DOHH2 (cell line): Measurements from ENCODE around the gene MALRD1.
"Not testable (repeated sequence)": the region's sequence is repeated elsewhere in the genome, so short reads cannot be mapped to it uniquely, and the experiment has no call there.

ENCODE experiments used
- H3F3A ChIP-seq: fragments of 200-600 bp; sonication (generic), shearing (Covaris generic); 2 replicates; pipeline ENCODE4 v1.6.0; 2016; ENCODE audit warnings: antibody characterized with exemption, mild to moderate bottlenecking; ENCODE audit not compliant: control insufficient read depth, insufficient read depth
- H3K27ac ChIP-seq: fragments of 200-600 bp; sonication (generic); 2 replicates; pipeline ENCODE4 v1.5.1; 2014; ENCODE audit warnings: low read depth, mild to moderate bottlenecking, low read length, moderate library complexity
- H3K27me3 ChIP-seq: fragments of 200-600 bp; sonication (generic); 2 replicates; pipeline ENCODE4 v1.6.1; 2014; ENCODE audit warnings: mild to moderate bottlenecking, low read length, mixed read lengths; ENCODE audit not compliant: control insufficient read depth
- H3K36me3 ChIP-seq: fragments of 200-600 bp; sonication (generic); 2 replicates; pipeline ENCODE4 v1.6.1; 2014; ENCODE audit warnings: mild to moderate bottlenecking, low read length, moderate library complexity, mixed read lengths; ENCODE audit not compliant: control insufficient read depth
- H3K4me1 ChIP-seq: fragments of 200-600 bp; sonication (generic); 2 replicates; pipeline ENCODE4 v1.6.1; 2014; ENCODE audit warnings: mild to moderate bottlenecking, low read length, mixed read lengths; ENCODE audit not compliant: control insufficient read depth
- H3K4me2 ChIP-seq: fragments of 200-600 bp; sonication (generic); 2 replicates; pipeline ENCODE4 v1.6.0; 2014; ENCODE audit warnings: mild to moderate bottlenecking, low read length, moderate library complexity
- H3K4me3 ChIP-seq: fragments of 200-600 bp; sonication (generic); 2 replicates; pipeline ENCODE4 v1.5.1; 2014; ENCODE audit warnings: mild to moderate bottlenecking, low read length, mixed read lengths
- H3K79me2 ChIP-seq: fragments of 200-600 bp; sonication (generic); 2 replicates; pipeline ENCODE4 v1.6.1; 2014; ENCODE audit warnings: mild to moderate bottlenecking, low read length, mixed read lengths; ENCODE audit not compliant: control insufficient read depth
- H3K9me2 ChIP-seq: fragments of 200-600 bp; sonication (generic); replicated peaks from 2 replicates; pipeline ENCODE4 v1.6.1; 2014; ENCODE audit warnings: mild to moderate bottlenecking, low read length, mixed read lengths; ENCODE audit not compliant: control insufficient read depth
- H3K9me3 ChIP-seq: fragments of 200-600 bp; sonication (generic); 2 replicates; pipeline ENCODE4 v1.6.1; 2014; ENCODE audit warnings: antibody characterized with exemption, low read length, mixed read lengths; ENCODE audit not compliant: control insufficient read depth, insufficient read depth
- H4K20me1 ChIP-seq: fragments of 200-600 bp; sonication (generic); 2 replicates; pipeline ENCODE4 v1.6.0; 2014; ENCODE audit warnings: low read depth, mild to moderate bottlenecking, antibody characterized with exemption, low read length, moderate library complexity; ENCODE audit not compliant: control insufficient read depth, insufficient read depth
- CTCF ChIP-seq: fragments of 200-600 bp; sonication (generic); IDR thresholded peaks from one replicate; pipeline ENCODE4 v1.5.1; 2014; ENCODE audit warnings: antibody characterized with exemption, mild to moderate bottlenecking, low read depth, low read length; ENCODE audit not compliant: poor library complexity, severe bottlenecking
- EZH2phosphoT487 ChIP-seq: fragments of 200-600 bp; sonication (generic); IDR thresholded peaks from 2 replicates; pipeline ENCODE4 v1.6.1; 2017; ENCODE audit warnings: borderline replicate concordance, mild to moderate bottlenecking, antibody characterized with exemption, low read length, moderate library complexity, mixed read lengths

The MALRD1 gene

DNA sequence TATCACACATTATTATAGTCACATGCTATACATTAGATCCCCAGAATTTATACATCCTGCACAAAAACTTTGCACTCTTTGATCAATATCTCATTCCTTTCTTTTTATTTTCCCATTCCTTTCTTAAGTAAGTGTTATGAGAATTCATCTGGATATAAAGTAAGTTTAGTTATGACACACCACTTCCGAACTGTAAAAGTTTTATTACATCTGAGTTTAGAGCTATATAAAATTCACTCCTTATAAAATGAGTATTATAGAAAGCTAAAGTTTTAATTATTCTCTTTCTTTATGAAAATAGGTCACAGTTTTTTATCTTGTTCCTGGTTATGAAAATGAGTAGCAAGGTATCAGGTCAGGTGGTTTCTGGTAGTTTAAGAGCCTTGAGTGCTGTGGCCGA lies 683.0 kb downstream of the MALRD1 start:
- Histone ChIP-seq H3K4me3 (no peak overlapping the region), H3K9me2 (no peaks in the 10 kb centered on the region), H3K36me3 (no peaks in the 10 kb centered on the region), H3K27me3 (no peaks in the 10 kb centered on the region), H4K20me1 (no peaks in the 10 kb centered on the region), H3K4me1 (no peaks in the 10 kb centered on the region), H3K9me3 (no peaks in the 10 kb centered on the region), H3F3A (no peaks in the 10 kb centered on the region), H3K79me2 (no peaks in the 10 kb centered on the region), H3K4me2 (no peak overlapping the region), H3K27ac (no peak overlapping the region)
- TF ChIP-seq CTCF (no peak), EZH2phosphoT487 (no peak)

DNA sequence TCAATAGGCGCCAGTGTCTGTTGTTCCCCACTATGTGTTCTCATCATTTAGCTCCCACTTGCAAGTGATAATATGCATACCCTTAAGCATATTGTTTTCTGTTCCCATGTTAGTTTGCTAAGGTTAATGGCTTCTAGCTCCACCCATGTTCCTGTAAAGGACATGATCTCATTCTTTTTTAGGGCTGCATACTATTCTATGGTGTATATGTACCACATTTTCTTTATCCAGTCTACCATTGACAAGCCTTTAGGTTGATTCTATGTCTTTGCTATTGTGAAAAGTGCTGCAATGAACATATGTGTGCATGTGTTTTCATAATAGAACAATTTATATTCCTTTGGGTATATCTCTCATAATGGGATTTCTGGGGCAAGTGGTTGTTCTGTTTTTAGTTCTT lies 689.8 kb downstream of the MALRD1 start:
- H4K20me1 ChIP-seq: no peaks in the 10 kb centered on the region
- H3K4me2 ChIP-seq: no peak overlapping the region
- no peak for TF ChIP-seq EZH2phosphoT487
- TF ChIP-seq CTCF: no peak
- H3K27ac ChIP-seq: no peak overlapping the region
- H3F3A ChIP-seq: no peaks in the 10 kb centered on the region
- H3K36me3 ChIP-seq: no peaks in the 10 kb centered on the region
- H3K4me3 ChIP-seq: no peak overlapping the region
- no peaks in the 10 kb centered on the region for H3K9me3 ChIP-seq
- H3K79me2 ChIP-seq: no peaks in the 10 kb centered on the region
- no peaks in the 10 kb centered on the region for H3K9me2 ChIP-seq
- no peaks in the 10 kb centered on the region for H3K4me1 ChIP-seq
- H3K27me3 ChIP-seq: no peaks in the 10 kb centered on the region

DNA sequence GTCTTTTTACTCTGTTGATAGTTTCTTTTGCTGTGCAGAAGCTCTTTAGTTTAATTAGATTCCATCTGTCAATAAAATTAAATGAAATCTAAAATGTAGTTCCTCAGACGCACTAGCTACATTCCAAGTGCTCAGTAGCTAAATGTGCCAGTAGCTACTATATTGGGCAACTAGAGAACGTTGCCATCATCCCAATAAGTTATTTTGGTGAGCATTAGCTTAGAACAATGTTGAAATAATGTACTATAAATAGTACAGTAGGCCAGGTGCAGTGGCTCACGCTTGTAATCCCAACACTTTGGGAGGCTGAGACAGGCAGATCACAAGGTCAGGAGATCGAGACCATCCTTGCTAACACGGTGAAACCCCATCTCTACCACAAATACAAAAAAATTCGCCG lies 690.6 kb downstream of the MALRD1 start:
- not testable (repeated sequence) for H3K36me3 ChIP-seq, H3K9me2 ChIP-seq, H3K4me2 ChIP-seq, H3K27me3 ChIP-seq, H4K20me1 ChIP-seq, H3K4me3 ChIP-seq, H3K4me1 ChIP-seq, H3K9me3 ChIP-seq, H3K79me2 ChIP-seq, H3K27ac ChIP-seq, H3F3A ChIP-seq

- H3K9me2 ChIP-seq, H3K27ac ChIP-seq, H3K4me2 ChIP-seq, H3K79me2 ChIP-seq, H3K9me3 ChIP-seq, H4K20me1 ChIP-seq, H3K36me3 ChIP-seq, H3K4me1 ChIP-seq, H3K27me3 ChIP-seq, H3F3A ChIP-seq, H3K4me3 ChIP-seq: not testable (repeated sequence)
Observed at GRCh38 chr10:19742144-19742543, 693.5 kb downstream of the MALRD1 start.
